WTC11 (cell line): Measurements from ENCODE around the gene HOXD8.

Experiments used
- CTCF ChIP-seq: fragments of 200-600 bp; IDR thresholded peaks from 2 replicates; pipeline ENCODE4 v1.8.0; 2022; ENCODE audit warnings: antibody characterized with exemption
- ZNF138 ChIP-seq: sonication (generic); formaldehyde crosslinking; conservative IDR thresholded peaks from 2 replicates; pipeline ENCODE4 v1.8.1; 2022; ENCODE audit warnings: mild to moderate bottlenecking, moderate library complexity, missing genetic modification reagents
- ZNF423 ChIP-seq: fragments of 250-450 bp; sonication (Bioruptor Pico); IDR thresholded peaks from 2 replicates; pipeline ENCODE4 v2.1.2; 2022; ENCODE audit warnings: mild to moderate bottlenecking, moderate library complexity

DNA sequence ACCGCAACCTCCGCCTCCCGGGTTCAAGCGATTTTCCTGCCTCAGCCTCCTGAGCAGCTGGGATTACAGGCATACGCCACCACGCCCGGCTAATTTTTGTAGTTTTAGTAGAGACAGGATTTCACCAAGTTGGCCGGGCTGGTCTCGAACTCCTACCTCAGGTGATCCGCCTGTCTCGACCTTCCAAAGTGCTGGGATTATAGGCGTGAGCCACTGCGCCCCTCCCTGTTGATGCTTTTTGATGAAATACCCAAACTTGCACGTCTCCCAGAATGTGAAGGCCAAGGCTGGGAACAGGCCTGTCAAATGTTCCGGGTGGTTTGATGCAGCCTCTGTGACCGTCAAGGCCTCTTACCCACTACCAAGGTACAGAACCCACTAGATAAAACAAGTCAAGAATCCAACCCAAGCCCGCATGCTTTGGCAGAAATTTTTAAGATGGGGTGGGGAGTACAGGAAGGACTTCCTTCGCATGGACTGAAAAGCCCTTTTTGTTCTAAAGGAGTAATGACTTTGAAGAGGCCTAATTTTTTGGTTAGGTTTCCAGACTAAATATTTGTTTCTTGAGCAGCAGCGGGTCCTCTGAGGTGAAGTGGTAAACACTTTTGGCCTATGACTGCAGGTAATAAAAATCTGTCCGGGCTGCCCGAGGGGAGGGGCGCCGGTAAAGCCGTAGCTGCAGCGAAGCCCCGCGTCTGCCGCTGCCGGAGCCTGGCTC, 42.0 kb upstream of the HOXD8 start:
- TF ChIP-seq CTCF: no peak
- no peak for TF ChIP-seq ZNF138
- TF ChIP-seq ZNF423: no peak
